GM12878 (cell line): ENCODE data around the gene RASSF10. TPM values are rescaled to one million over a fixed set of nuclear protein-coding genes. Genes with fewer than 3 reads are reported as not detected.

Source experiments
- ATAC-seq: fragments of 200-7000 bp; cut with Tn5 transposase; 3 replicates; pipeline ENCODE4 v1.9.1; 2020; ENCODE audit warnings: mild to moderate bottlenecking, moderate library complexity
- BruUV-seq: library from RNA; stranded (reverse); fragments of 400-500 nt; replicated peaks from 2 replicates; lab custom pipeline; 2021; lab: Mats Ljungman, UMichigan
- CTCF ChIA-PET: fragments of 300-600 bp; sonication (Branson Sonifier 250); formaldehyde crosslinking; extraction: SDS; loops from one replicate; lab custom pipeline; 2021; ENCODE audit warnings: inconsistent platforms; lab: Yijun Ruan, JAX
- POLR2A ChIA-PET: fragments of 350-600 bp; formaldehyde crosslinking; extraction: SDS; loops from one replicate; lab custom pipeline; 2021; ENCODE audit warnings: inconsistent platforms; lab: Charles Lee
- RAD21 ChIA-PET: fragments of 300-600 bp; sonication (Branson Sonifier 250); formaldehyde crosslinking; loops from one replicate; lab custom pipeline; 2023; ENCODE audit warnings: antibody characterized with exemption; ENCODE audit not compliant: unreplicated experiment; lab: Charles Lee
- SMC1A ChIA-PET: fragments of 300-600 bp; sonication (Branson Sonifier 250); formaldehyde crosslinking; loops from one replicate; lab custom pipeline; 2023; ENCODE audit not compliant: unreplicated experiment, uncharacterized antibody; lab: Charles Lee
- DNase-seq: peaks from one replicate; pipeline ENCODE4 v3.0.0-alpha.2; 2011; ENCODE audit warnings: low read depth, low spot score
- FAIRE-seq: peaks from 3 replicates; lab custom pipeline; 2011; peaks lifted over from hg19 to GRCh38; lab: Jason Lieb, UNC
- H2AFZ ChIP-seq: 2 replicates; pipeline ENCODE4 v1.6.0; 2011; ENCODE audit warnings: low read depth, low read length, control low read depth; ENCODE audit not compliant: control insufficient read depth
- H3K27ac ChIP-seq: 2 replicates; pipeline ENCODE4 v1.5.1; 2011; ENCODE audit warnings: control low read depth; ENCODE audit not compliant: control insufficient read depth, insufficient read depth
- H3K27me3 ChIP-seq, 2 experiments: replicated peaks in 1 of 2; 2 replicates each; pipeline versions ENCODE4 v1.6.0 to v1.6.1; 2011; ENCODE audit warnings: low read length in 1 of 2; ENCODE audit not compliant: control insufficient read depth in 2 of 2, insufficient read depth in 2 of 2
- H3K36me3 ChIP-seq, 2 experiments: 2 replicates each; pipeline ENCODE4 v1.5.1; 2011; ENCODE audit warnings: low read length in 1 of 2; ENCODE audit not compliant: control insufficient read depth in 2 of 2, insufficient read depth in 2 of 2
- H3K4me1 ChIP-seq: 2 replicates; pipeline ENCODE4 v1.6.1; 2011; ENCODE audit warnings: mild to moderate bottlenecking, low read length, moderate library complexity, mixed read lengths; ENCODE audit not compliant: control insufficient read depth, insufficient read depth
- H3K4me2 ChIP-seq: 2 replicates; pipeline ENCODE4 v1.6.0; 2011; ENCODE audit warnings: control low read depth; ENCODE audit not compliant: control insufficient read depth, insufficient read depth
- H3K4me3 ChIP-seq: fragments of 200-600 bp; sonication (generic); 2 replicates; pipeline ENCODE4 v1.5.1; 2016
- H3K79me2 ChIP-seq: 2 replicates; pipeline ENCODE4 v1.6.0; 2011; ENCODE audit warnings: low read length; ENCODE audit not compliant: control insufficient read depth, insufficient read depth
- H3K9ac ChIP-seq: 2 replicates; pipeline ENCODE4 v1.8.0; 2011; ENCODE audit warnings: low read length, control low read depth, mixed read lengths; ENCODE audit not compliant: control insufficient read depth, insufficient read depth
- H3K9me3 ChIP-seq: replicated peaks from 3 replicates; pipeline ENCODE4 v1.5.1; 2011; ENCODE audit warnings: mild to moderate bottlenecking, low read length; ENCODE audit not compliant: control insufficient read depth, insufficient read depth
- H4K20me1 ChIP-seq: 2 replicates; pipeline ENCODE4 v1.6.0; 2011; ENCODE audit not compliant: control insufficient read depth, insufficient read depth
- CEBPB ChIP-seq, 2 experiments: fragments of 150-350 bp in 1 of 2; IDR thresholded peaks; 2 replicates each; pipeline ENCODE4 v1.6.1; 2012 to 2014; ENCODE audit warnings: low read depth in 2 of 2, low read length in 2 of 2, borderline replicate concordance in 1 of 2, inconsistent platforms in 1 of 2
- CHD2 ChIP-seq: IDR thresholded peaks from 2 replicates; pipeline ENCODE4 v1.6.1; 2011; ENCODE audit warnings: low read depth, low read length, improper control_type of control experiment, borderline replicate concordance
- FOXK2 ChIP-seq: fragments of 450-650 bp; IDR thresholded peaks from 2 replicates; pipeline ENCODE4 v1.6.1; 2017; ENCODE audit warnings: mild to moderate bottlenecking, moderate library complexity
- MEF2B ChIP-seq: fragments of 450-650 bp; IDR thresholded peaks from 2 replicates; pipeline ENCODE4 v1.6.1; 2018; ENCODE audit warnings: mild to moderate bottlenecking, moderate library complexity; ENCODE audit not compliant: partially characterized antibody, poor library complexity, severe bottlenecking
- MYC ChIP-seq: IDR thresholded peaks from 2 replicates; pipeline ENCODE4 v1.6.1; 2011; ENCODE audit warnings: mild to moderate bottlenecking, low read length, moderate library complexity, inconsistent platforms; ENCODE audit not compliant: insufficient read depth, insufficient replicate concordance, insufficient read length, severe bottlenecking
- REST ChIP-seq: IDR thresholded peaks from 2 replicates; pipeline ENCODE4 v1.6.1; 2012; ENCODE audit warnings: mild to moderate bottlenecking, low read depth, low read length
- SUZ12 ChIP-seq: fragments of 200-600 bp; sonication (generic); IDR thresholded peaks from one replicate; pipeline ENCODE4 v1.6.1; 2018; ENCODE audit warnings: antibody characterized with exemption, mild to moderate bottlenecking; ENCODE audit not compliant: unreplicated experiment
- ZNF24 ChIP-seq: fragments of 450-650 bp; IDR thresholded peaks from 2 replicates; pipeline ENCODE4 v1.6.1; 2017; ENCODE audit warnings: antibody characterized with exemption, mild to moderate bottlenecking
- WGBS: methylation state at CpG from one replicate; pipeline ENCODE4 v1.1.6; 2016; ENCODE audit warnings: low lambda C conversion rate; ENCODE audit not compliant: insufficient replicate concordance, insufficient coverage; ENCODE audit errors: missing lambda C conversion rate; 5-methylcytosine and 5-hydroxymethylcytosine counted together
- in situ Hi-C: fragments of 300-500 bp; cut with MboI; formaldehyde crosslinking; loops from 9 replicates; pipeline ENCODE4 v1.14.3; 2018; ENCODE audit warnings: mixed read lengths
- intact Hi-C: fragments of 100-400 bp; cut with micrococcal nuclease; formaldehyde crosslinking; loops from one replicate; pipeline ENCODE4 v1.14.2; 2022; ENCODE audit not compliant: unreplicated experiment
- polyA plus RNA-seq, 11 experiments: library from polyadenylated mRNA; depleted of rRNA in 4 of 11; unstranded in 6 of 11; stranded (reverse) in 5 of 11; fragments of >200 nt; fragmentation: Nextera tagmentation in 4 of 11; fragmentation: Illumina TruSeq in 1 of 11; extraction: Ambion mirVana in 4 of 11; extraction: Trizol in 1 of 11; gene quantifications; 1 replicate in 1 of 11; 2 replicates in 10 of 11; pipeline versions ENCODE4 v1.2.1 to v1.2.3, GENCODE V29; 2011 to 2016; ENCODE audit warnings: inconsistent platforms in 2 of 11, missing spikeins in 2 of 11, low read depth in 1 of 11
- total RNA-seq, 4 experiments: library from RNA; depleted of rRNA in 3 of 4; stranded (reverse); fragments of >200 nt in 3 of 4; fragmentation: Illumina TruSeq in 1 of 4; extraction: Trizol in 1 of 4; gene quantifications; 2 replicates each; pipeline versions ENCODE4 v1.2.1 to v1.2.3, GENCODE V29; 2013 to 2021
- TF ChIP-seq, protein P1 (sequence below): fragments of 450-650 bp; IDR thresholded peaks from 2 replicates; pipeline ENCODE4 v1.6.1; 2017; ENCODE audit warnings: borderline replicate concordance

The RASSF10 gene
- total and polyA plus RNA-seq, 10 of the 15 experiments (the other 5 are each of a cell fraction or from before 2014, with no cell fraction given), result 0.03 to 0.23 (median 0.09) TPM; not detected in 6

GRCh38 chr11:13003736-13004493, 5.2 kb upstream of the RASSF10 start:
- no peak for ATAC-seq
- POLR2A ChIA-PET, result no interaction called here

DNA sequence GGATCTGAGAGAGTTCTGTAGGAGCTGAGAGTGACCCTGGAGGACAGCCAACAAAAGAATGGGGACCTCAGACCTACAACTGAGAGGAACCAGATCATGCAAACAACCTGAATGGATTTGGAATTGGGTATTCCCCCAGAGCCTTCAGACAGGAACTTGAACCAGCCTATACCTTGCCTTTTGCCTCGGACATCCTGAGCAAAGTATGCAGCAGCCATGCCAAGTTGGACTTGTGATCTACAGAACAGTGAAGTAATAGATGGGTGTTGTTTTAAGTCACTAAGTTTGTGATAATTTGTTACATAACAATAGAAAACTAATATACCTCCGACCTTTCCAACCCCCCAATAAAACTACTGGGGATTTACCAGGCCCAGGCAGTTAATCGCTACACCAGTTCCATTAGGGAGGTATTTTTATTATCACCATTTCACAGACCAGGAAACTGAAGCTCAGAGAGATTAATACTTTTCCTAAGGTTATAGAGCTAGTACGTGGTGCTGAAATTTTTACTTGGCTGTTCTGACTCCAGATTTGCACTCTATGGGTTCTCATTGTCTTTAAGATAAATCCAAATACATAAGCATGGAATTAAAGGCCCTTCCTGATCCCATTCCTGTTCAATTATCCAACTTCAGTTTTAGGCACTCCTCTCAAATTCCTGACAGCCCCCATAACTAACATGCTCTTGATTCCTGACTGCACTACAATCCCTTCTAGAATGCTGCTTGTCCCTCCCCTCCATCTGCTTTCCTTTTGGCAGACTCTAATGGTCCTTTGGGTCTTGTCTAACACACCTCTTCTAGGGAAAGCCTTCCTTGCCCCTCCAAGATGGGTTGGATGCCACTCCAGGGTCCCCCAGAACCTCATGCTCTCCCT, 1.7 kb upstream of the RASSF10 start:
- in situ Hi-C loops, result no loop called here
- 3% methylated on average over 4 of the region's 4 CpGs for WGBS
- Histone ChIP-seq H3K27me3 (peaks cover 0 to 4% of the 10 kb centered on the region in 2 experiments; a peak in 3 of 4 replicates), H3K4me3 (no peak overlapping the region), H3K36me3 (no peaks in the 10 kb centered on the region), H3K4me1 (no peaks in the 10 kb centered on the region), H3K9ac (no peak overlapping the region), H3K27ac (no peak overlapping the region), H3K9me3 (no peaks in the 10 kb centered on the region; the same call in 2 of the 3 replicates), H3K4me2 (no peak overlapping the region), H4K20me1 (no peaks in the 10 kb centered on the region), H2AFZ (no peak overlapping the region), H3K79me2 (no peaks in the 10 kb centered on the region)
- ChIA-PET SMC1A (interaction anchor here (0.6 to 1.3 kb wide), 5 partner anchors 9 to 169 kb away, joined by 3 to 5 read pairs (median 3); no protein-coding TSS in a partner anchor), RAD21 (no interaction called here), POLR2A (no interaction called here), CTCF (no interaction called here)
- intact Hi-C loops, result no loop called here
- FAIRE-seq (no peak), DNase-seq (no peak), ATAC-seq (no peak)
- no TSS peak for BruUV-seq
- no peak for TF ChIP-seq FOXK2
- no peak for TF ChIP-seq SUZ12
- no peak for TF ChIP-seq CEBPB (IDR thresholded peaks at IDR 0.05; ENCODE audit: borderline replicate concordance in 1 of 2, low read depth in 2 of 2, low read length in 2 of 2)
- TF ChIP-seq, protein P1, sequence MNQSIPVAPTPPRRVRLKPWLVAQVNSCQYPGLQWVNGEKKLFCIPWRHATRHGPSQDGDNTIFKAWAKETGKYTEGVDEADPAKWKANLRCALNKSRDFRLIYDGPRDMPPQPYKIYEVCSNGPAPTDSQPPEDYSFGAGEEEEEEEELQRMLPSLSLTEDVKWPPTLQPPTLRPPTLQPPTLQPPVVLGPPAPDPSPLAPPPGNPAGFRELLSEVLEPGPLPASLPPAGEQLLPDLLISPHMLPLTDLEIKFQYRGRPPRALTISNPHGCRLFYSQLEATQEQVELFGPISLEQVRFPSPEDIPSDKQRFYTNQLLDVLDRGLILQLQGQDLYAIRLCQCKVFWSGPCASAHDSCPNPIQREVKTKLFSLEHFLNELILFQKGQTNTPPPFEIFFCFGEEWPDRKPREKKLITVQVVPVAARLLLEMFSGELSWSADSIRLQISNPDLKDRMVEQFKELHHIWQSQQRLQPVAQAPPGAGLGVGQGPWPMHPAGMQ, result no peak
- TF ChIP-seq MYC, result no peak
- TF ChIP-seq REST, result no peak
- no peak for TF ChIP-seq CHD2

More at GRCh38 chr11:13003736-13004493, 5.2 kb upstream of the RASSF10 start:
- Histone ChIP-seq H3K79me2 (no peaks in the 10 kb centered on the region), H4K20me1 (no peaks in the 10 kb centered on the region), H3K4me2 (no peak overlapping the region), H3K27ac (no peak overlapping the region), H3K4me1 (no peaks in the 10 kb centered on the region), H3K9me3 (no peaks in the 10 kb centered on the region), H3K27me3 (peaks cover 0 to 2% of the 10 kb centered on the region in 2 experiments; a peak in 2 of 4 replicates), H3K4me3 (no peak overlapping the region), H2AFZ (no peak overlapping the region), H3K36me3 (no peaks in the 10 kb centered on the region), H3K9ac (no peak overlapping the region)
- ChIA-PET RAD21 (no interaction called here), CTCF (no interaction called here), SMC1A (interaction anchor here (0.6 to 0.8 kb wide), 2 partner anchors 43 to 469 kb away, joined by 4 read pairs; no protein-coding TSS in a partner anchor)
- intact Hi-C loops, result no loop called here
- in situ Hi-C loops, result no loop called here
- no TSS peak for BruUV-seq
- TF ChIP-seq ZNF24 (peak; percentile 90), MEF2B (no peak)
- WGBS, result 19% methylated on average over 4 of the region's 4 CpGs
- FAIRE-seq (peak; percentile 47), DNase-seq (no peak)
